Panc1 (cell line): ENCODE results near the gene SORBS1. TPM values are rescaled to one million over a fixed set of nuclear protein-coding genes. Genes with fewer than 3 reads are reported as not detected.
"Not testable (repeated sequence)": the region's sequence is repeated elsewhere in the genome, so short reads cannot be mapped to it uniquely, and the experiment has no call there.

Experiments
- ATAC-seq: fragments of 200-7000 bp; cut with Tn5 transposase; 2 replicates; pipeline ENCODE4 v1.9.1; 2020; ENCODE audit warnings: mild to moderate bottlenecking, moderate library complexity
- BruUV-seq: library from RNA; stranded (reverse); fragments of 400-500 nt; replicated peaks from 2 replicates; lab custom pipeline; 2021; lab: Mats Ljungman, UMichigan
- CTCF ChIA-PET: fragments of 300-600 bp; sonication (Branson Sonifier 250); formaldehyde crosslinking; loops from one replicate; lab custom pipeline; 2022; ENCODE audit warnings: antibody characterized with exemption; lab: Charles Lee
- POLR2A ChIA-PET: fragments of 300-600 bp; sonication (Branson Sonifier 250); formaldehyde crosslinking; loops from one replicate; lab custom pipeline; 2022; ENCODE audit warnings: antibody characterized with exemption; lab: Charles Lee
- DNase-seq: peaks from one replicate; pipeline ENCODE4 v3.0.0-alpha.2; 2010; ENCODE audit warnings: low read depth, low spot score
- H3K27ac ChIP-seq: 2 replicates; pipeline ENCODE4 v1.5.1; 2011; ENCODE audit warnings: mild to moderate bottlenecking, low read length, inconsistent platforms
- H3K27me3 ChIP-seq: fragments of 200-500 bp; sonication (Bioruptor generic); 2 replicates; pipeline ENCODE4 v1.6.0; 2014; ENCODE audit warnings: low read length, inconsistent platforms; ENCODE audit not compliant: control insufficient read depth, insufficient read depth
- H3K36me3 ChIP-seq: fragments of 200-500 bp; sonication (Bioruptor generic); 2 replicates; pipeline ENCODE4 v1.5.1; 2014; ENCODE audit warnings: inconsistent platforms, mild to moderate bottlenecking, low read length, moderate library complexity; ENCODE audit not compliant: control insufficient read depth, insufficient read depth
- H3K4me1 ChIP-seq: 2 replicates; pipeline ENCODE4 v1.5.1; 2011; ENCODE audit warnings: inconsistent platforms, mild to moderate bottlenecking, low read length, moderate library complexity; ENCODE audit not compliant: control insufficient read depth, insufficient read depth
- H3K4me3 ChIP-seq, 2 experiments: 2 replicates each; pipeline ENCODE4 v1.5.1; 2011 to 2012; ENCODE audit warnings: low read depth in 2 of 2, low read length in 2 of 2, mild to moderate bottlenecking in 2 of 2, inconsistent platforms in 1 of 2, moderate library complexity in 1 of 2
- H3K9me3 ChIP-seq: fragments of 200-500 bp; sonication (Bioruptor generic); 2 replicates; pipeline ENCODE4 v1.5.1; 2014; ENCODE audit warnings: low read depth, mild to moderate bottlenecking, inconsistent platforms, low read length, moderate library complexity; ENCODE audit not compliant: control insufficient read depth, insufficient read depth
- POLR2AphosphoS5 ChIP-seq: IDR thresholded peaks from 2 replicates; pipeline ENCODE4 v1.6.1; 2012; ENCODE audit warnings: mild to moderate bottlenecking, low read depth, low read length, moderate library complexity
- SIN3A ChIP-seq: IDR thresholded peaks from 2 replicates; pipeline ENCODE4 v1.6.1; 2012; ENCODE audit warnings: low read depth, mild to moderate bottlenecking, low read length, moderate library complexity, borderline replicate concordance; ENCODE audit not compliant: insufficient read depth
- TCF7L2 ChIP-seq: IDR thresholded peaks from 2 replicates; pipeline ENCODE4 v1.6.1; 2011; ENCODE audit warnings: mild to moderate bottlenecking, low read depth, low read length, inconsistent platforms
- in situ Hi-C: cut with HindIII; loops from 2 replicates; pipeline ENCODE4 v1.10.0; 2016; ENCODE audit warnings: low sequenced_read_pairs, low pct_unique_long_range_greater_than_20kb
- intact Hi-C: fragments of 100-400 bp; cut with micrococcal nuclease; formaldehyde crosslinking; loops from one replicate; pipeline ENCODE4 v1.10.0; 2022; ENCODE audit not compliant: unreplicated experiment
- total RNA-seq: library from RNA; stranded (reverse); gene quantifications from one replicate; pipeline ENCODE4 v1.2.1, GENCODE V29; 2021; ENCODE audit not compliant: unreplicated experiment
- TF ChIP-seq, protein P1 (sequence below), 2 experiments: IDR thresholded peaks; 2 replicates each; pipeline ENCODE4 v1.6.1; 2011 to 2012; ENCODE audit warnings: low read depth in 2 of 2, control low read depth in 1 of 2, low read length in 1 of 2, mild to moderate bottlenecking in 1 of 2, moderate library complexity in 1 of 2; ENCODE audit not compliant: insufficient read depth in 1 of 2
- TF ChIP-seq, protein P2 (sequence below): fragments of 450-650 bp; IDR thresholded peaks from 2 replicates; pipeline ENCODE4 v1.5.1; 2017; ENCODE audit warnings: mild to moderate bottlenecking

Gene SORBS1
- total RNA-seq, 1 experiment from 2014 or later: 29.4 TPM

DNA sequence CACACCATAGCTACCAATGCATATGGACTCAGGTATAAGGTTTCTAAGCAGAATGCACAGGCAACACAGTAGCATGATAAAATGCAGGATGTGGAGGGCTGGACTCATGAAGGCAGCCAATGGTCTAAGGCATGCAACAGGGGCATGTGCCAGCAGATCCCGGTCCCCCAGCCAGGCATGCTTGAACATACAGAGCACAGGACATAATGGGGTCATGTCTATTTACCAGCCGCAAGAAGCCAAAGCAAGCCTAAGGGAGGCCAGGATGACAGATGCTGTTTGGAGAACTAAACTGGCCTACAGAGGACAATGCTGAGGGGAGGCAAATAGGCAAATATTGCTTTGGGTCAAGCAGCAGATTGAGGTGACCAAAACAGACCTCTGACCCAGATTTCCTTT, 210.3 kb downstream of the SORBS1 start:
- H3K4me3 ChIP-seq: no peak overlapping the region
- BruUV-seq: no TSS peak
- no peaks in the 10 kb centered on the region for H3K27me3 ChIP-seq
- in situ Hi-C loops (no loop called here), intact Hi-C loops (no loop called here)
- DNase-seq: no peak
- TF ChIP-seq, protein P1, sequence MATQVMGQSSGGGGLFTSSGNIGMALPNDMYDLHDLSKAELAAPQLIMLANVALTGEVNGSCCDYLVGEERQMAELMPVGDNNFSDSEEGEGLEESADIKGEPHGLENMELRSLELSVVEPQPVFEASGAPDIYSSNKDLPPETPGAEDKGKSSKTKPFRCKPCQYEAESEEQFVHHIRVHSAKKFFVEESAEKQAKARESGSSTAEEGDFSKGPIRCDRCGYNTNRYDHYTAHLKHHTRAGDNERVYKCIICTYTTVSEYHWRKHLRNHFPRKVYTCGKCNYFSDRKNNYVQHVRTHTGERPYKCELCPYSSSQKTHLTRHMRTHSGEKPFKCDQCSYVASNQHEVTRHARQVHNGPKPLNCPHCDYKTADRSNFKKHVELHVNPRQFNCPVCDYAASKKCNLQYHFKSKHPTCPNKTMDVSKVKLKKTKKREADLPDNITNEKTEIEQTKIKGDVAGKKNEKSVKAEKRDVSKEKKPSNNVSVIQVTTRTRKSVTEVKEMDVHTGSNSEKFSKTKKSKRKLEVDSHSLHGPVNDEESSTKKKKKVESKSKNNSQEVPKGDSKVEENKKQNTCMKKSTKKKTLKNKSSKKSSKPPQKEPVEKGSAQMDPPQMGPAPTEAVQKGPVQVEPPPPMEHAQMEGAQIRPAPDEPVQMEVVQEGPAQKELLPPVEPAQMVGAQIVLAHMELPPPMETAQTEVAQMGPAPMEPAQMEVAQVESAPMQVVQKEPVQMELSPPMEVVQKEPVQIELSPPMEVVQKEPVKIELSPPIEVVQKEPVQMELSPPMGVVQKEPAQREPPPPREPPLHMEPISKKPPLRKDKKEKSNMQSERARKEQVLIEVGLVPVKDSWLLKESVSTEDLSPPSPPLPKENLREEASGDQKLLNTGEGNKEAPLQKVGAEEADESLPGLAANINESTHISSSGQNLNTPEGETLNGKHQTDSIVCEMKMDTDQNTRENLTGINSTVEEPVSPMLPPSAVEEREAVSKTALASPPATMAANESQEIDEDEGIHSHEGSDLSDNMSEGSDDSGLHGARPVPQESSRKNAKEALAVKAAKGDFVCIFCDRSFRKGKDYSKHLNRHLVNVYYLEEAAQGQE (IDR thresholded peaks at IDR 0.05; ENCODE audit: insufficient read depth in 1 of 2, low read depth in 2 of 2, low read length in 1 of 2): no peak
- TF ChIP-seq SIN3A (no peak), TCF7L2 (no peak), POLR2AphosphoS5 (no peak)
- TF ChIP-seq, protein P2, sequence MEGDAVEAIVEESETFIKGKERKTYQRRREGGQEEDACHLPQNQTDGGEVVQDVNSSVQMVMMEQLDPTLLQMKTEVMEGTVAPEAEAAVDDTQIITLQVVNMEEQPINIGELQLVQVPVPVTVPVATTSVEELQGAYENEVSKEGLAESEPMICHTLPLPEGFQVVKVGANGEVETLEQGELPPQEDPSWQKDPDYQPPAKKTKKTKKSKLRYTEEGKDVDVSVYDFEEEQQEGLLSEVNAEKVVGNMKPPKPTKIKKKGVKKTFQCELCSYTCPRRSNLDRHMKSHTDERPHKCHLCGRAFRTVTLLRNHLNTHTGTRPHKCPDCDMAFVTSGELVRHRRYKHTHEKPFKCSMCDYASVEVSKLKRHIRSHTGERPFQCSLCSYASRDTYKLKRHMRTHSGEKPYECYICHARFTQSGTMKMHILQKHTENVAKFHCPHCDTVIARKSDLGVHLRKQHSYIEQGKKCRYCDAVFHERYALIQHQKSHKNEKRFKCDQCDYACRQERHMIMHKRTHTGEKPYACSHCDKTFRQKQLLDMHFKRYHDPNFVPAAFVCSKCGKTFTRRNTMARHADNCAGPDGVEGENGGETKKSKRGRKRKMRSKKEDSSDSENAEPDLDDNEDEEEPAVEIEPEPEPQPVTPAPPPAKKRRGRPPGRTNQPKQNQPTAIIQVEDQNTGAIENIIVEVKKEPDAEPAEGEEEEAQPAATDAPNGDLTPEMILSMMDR: no peak
- no peak for ATAC-seq
- H3K27ac ChIP-seq: no peak overlapping the region
- no peaks in the 10 kb centered on the region for H3K9me3 ChIP-seq
- peaks cover 10% of the 10 kb centered on the region; the same call in 1 of the 2 replicates for H3K4me1 ChIP-seq
- H3K36me3 ChIP-seq: no peaks in the 10 kb centered on the region
- POLR2A ChIA-PET: no interaction called here
- CTCF ChIA-PET: no interaction called here

DNA sequence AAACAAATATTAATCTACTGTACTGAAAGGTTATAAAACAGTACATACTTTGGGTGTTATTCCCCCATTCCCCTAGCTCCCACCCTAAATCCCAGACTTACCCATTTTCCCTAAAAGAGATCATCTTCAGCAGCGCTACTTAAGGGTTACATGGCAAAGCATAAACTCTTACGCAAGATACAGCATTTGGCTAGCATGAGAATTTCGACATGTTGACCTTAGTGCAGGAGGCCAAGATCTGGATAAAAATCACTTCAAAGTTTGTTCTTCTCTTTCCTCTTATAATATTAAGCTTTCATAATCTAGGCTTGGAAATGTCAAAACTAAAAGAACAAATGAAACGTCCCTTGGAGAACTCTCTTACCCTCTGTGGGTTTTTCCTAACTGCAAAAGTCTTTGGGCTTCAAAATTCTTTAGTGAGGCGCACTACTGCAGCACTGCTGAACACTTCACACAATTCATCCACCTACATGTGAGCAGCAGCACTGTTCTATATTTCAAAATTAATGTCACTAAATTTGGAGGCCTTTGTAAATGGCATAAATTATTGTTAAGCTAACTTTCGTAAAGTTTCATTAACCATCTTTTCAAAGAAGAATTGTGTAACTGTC, 210.8 kb downstream of the SORBS1 start:
- ChIA-PET POLR2A (no interaction called here), CTCF (no interaction called here)
- Histone ChIP-seq H3K4me3 (no peak overlapping the region), H3K27me3 (no peaks in the 10 kb centered on the region), H3K36me3 (no peaks in the 10 kb centered on the region), H3K4me1 (peaks cover 10% of the 10 kb centered on the region; the same call in 1 of the 2 replicates), H3K9me3 (no peaks in the 10 kb centered on the region), H3K27ac (no peak overlapping the region)
- no peak for DNase-seq
- BruUV-seq: no TSS peak
- intact Hi-C loops (no loop called here), in situ Hi-C loops (no loop called here)
- no peak for TF ChIP-seq POLR2AphosphoS5
- TF ChIP-seq TCF7L2: no peak
- no peak for TF ChIP-seq SIN3A
- TF ChIP-seq, protein P1 (IDR thresholded peaks at IDR 0.05; ENCODE audit: insufficient read depth in 1 of 2, low read depth in 2 of 2, low read length in 1 of 2): no peak
- TF ChIP-seq, protein P2: no peak
- ATAC-seq: no peak

DNA sequence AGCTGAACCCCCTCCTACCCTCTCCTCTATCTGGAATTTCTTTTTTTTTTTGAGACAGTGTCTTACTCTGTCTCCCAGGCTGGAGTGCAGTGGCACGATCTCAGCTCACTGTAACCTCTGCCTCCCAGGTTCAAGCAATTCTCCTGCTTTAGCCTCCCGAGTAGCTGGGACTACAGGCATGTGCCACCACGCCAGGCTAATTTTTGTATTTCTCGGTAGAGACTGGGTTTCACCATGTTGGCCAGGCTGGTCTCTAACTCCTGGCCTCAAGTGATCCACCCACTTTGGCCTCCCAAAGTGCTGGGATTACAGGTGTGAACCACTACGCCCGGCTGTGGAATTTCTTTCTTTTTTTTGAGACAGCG, 213.8 kb downstream of the SORBS1 start:
- H3K36me3 ChIP-seq, CTCF ChIA-PET, ATAC-seq, H3K9me3 ChIP-seq, BruUV-seq, DNase-seq, POLR2A ChIA-PET, in situ Hi-C loops, intact Hi-C loops, H3K27me3 ChIP-seq, H3K4me3 ChIP-seq, H3K27ac ChIP-seq: not testable (repeated sequence)
- peaks cover 10% of the 10 kb centered on the region; the same call in 1 of the 2 replicates for H3K4me1 ChIP-seq
